Measurements from ENCODE around the gene TNFRSF1B. TPM values are rescaled to one million over a fixed set of nuclear protein-coding genes. Genes with fewer than 3 reads are reported as not detected.

The TNFRSF1B gene
- total RNA-seq, 4 donors from 2014 or later = 27.4 to 62.1 (median 43.5) TPM

GRCh38 chr1:12125422-12126355 is 41.1 kb upstream of the TNFRSF1B start:
- peak overlapping the region in 2 of 4 donors; percentile 38 to 59 for H3K27ac ChIP-seq
- no peaks in the 10 kb centered on the region for H3K27me3 ChIP-seq
- WGBS, 2 donors = 73 to 78% methylated on average over 22 to 24 of the region's 24 CpGs
- peaks cover 0 to 26% (median 15%) of the 10 kb centered on the region in 4 donors for H3K4me1 ChIP-seq
- no peak overlapping the region for H3K4me3 ChIP-seq
- TF ChIP-seq CTCF (IDR thresholded peaks at IDR 0.05) (no peak), POLR2A (IDR thresholded peaks at IDR 0.05) (no peak), EP300 (IDR thresholded peaks at IDR 0.05) (no peak)
- no peak for DNase-seq (ENCODE audit: low spot score in 2 of 2)
- no peaks in the 10 kb centered on the region for H3K36me3 ChIP-seq
- H3K9me3 ChIP-seq = no peaks in the 10 kb centered on the region

GRCh38 chr1:12126781-12127180 is 40.0 kb upstream of the TNFRSF1B start:
- Histone ChIP-seq H3K4me3 (no peak overlapping the region), H3K4me1 (peaks cover 0 to 36% (median 15%) of the 10 kb centered on the region in 4 donors), H3K36me3 (no peaks in the 10 kb centered on the region), H3K27me3 (no peaks in the 10 kb centered on the region), H3K9me3 (no peaks in the 10 kb centered on the region), H3K27ac (peak overlapping the region in 1 of 4 donors; percentile 59)
- 89 to 90% methylated on average over 9 of the region's 9 CpGs for WGBS, 2 donors
- DNase-seq (ENCODE audit: low spot score in 2 of 2) = no peak
- TF ChIP-seq POLR2A (IDR thresholded peaks at IDR 0.05) = no peak

GRCh38 chr1:12127206-12127810 is 39.5 kb upstream of the TNFRSF1B start:
- H3K4me3 ChIP-seq = no peak overlapping the region
- H3K4me1 ChIP-seq = peaks cover 0 to 41% (median 16%) of the 10 kb centered on the region in 4 donors
- no peaks in the 10 kb centered on the region for H3K9me3 ChIP-seq
- TF ChIP-seq CTCF (IDR thresholded peaks at IDR 0.05) (no peak), EP300 (IDR thresholded peaks at IDR 0.05) (no peak), POLR2A (IDR thresholded peaks at IDR 0.05) (no peak)
- H3K36me3 ChIP-seq = no peaks in the 10 kb centered on the region
- H3K27me3 ChIP-seq = no peaks in the 10 kb centered on the region
- 77 to 81% methylated on average over 10 of the region's 10 CpGs for WGBS, 2 donors
- no peak for DNase-seq (ENCODE audit: low spot score in 2 of 2)
- H3K27ac ChIP-seq = peak overlapping the region in 1 of 4 donors; percentile 59

- no peak for DNase-seq (ENCODE audit: low spot score in 2 of 2)
- WGBS, 2 donors = 77 to 85% methylated on average over 15 of the region's 15 CpGs
- Histone ChIP-seq H3K27ac (no peak overlapping the region), H3K36me3 (no peaks in the 10 kb centered on the region), H3K4me1 (peaks cover 0 to 48% (median 23%) of the 10 kb centered on the region in 4 donors), H3K27me3 (no peaks in the 10 kb centered on the region), H3K4me3 (no peak overlapping the region), H3K9me3 (no peaks in the 10 kb centered on the region)
- no peak for TF ChIP-seq POLR2A (IDR thresholded peaks at IDR 0.05)
- TF ChIP-seq CTCF (IDR thresholded peaks at IDR 0.05) = no peak
- TF ChIP-seq EP300 (IDR thresholded peaks at IDR 0.05) = no peak
Observed at GRCh38 chr1:12128120-12128519, 38.7 kb upstream of the TNFRSF1B start.

GRCh38 chr1:12129624-12130023 is 37.2 kb upstream of the TNFRSF1B start:
- no peaks in the 10 kb centered on the region for H3K36me3 ChIP-seq
- H3K9me3 ChIP-seq = no peaks in the 10 kb centered on the region
- WGBS, 2 donors = 80 to 82% methylated on average over 12 of the region's 12 CpGs
- no peak for DNase-seq (ENCODE audit: low spot score in 2 of 2)
- peaks cover 0 to 58% (median 27%) of the 10 kb centered on the region in 4 donors for H3K4me1 ChIP-seq
- no peak for TF ChIP-seq EP300 (IDR thresholded peaks at IDR 0.05)
- no peak for TF ChIP-seq CTCF (IDR thresholded peaks at IDR 0.05)
- TF ChIP-seq POLR2A (IDR thresholded peaks at IDR 0.05) = no peak
- H3K4me3 ChIP-seq = no peak overlapping the region
- H3K27me3 ChIP-seq = no peaks in the 10 kb centered on the region
- H3K27ac ChIP-seq = no peak overlapping the region

Measured in tibial nerve (tissue), 4 donors.